ENCODE measurements around the gene SEPTIN12.
A peak's percentile ranks its signal among the peaks of the same experiment; 100 is the strongest.

DNA sequence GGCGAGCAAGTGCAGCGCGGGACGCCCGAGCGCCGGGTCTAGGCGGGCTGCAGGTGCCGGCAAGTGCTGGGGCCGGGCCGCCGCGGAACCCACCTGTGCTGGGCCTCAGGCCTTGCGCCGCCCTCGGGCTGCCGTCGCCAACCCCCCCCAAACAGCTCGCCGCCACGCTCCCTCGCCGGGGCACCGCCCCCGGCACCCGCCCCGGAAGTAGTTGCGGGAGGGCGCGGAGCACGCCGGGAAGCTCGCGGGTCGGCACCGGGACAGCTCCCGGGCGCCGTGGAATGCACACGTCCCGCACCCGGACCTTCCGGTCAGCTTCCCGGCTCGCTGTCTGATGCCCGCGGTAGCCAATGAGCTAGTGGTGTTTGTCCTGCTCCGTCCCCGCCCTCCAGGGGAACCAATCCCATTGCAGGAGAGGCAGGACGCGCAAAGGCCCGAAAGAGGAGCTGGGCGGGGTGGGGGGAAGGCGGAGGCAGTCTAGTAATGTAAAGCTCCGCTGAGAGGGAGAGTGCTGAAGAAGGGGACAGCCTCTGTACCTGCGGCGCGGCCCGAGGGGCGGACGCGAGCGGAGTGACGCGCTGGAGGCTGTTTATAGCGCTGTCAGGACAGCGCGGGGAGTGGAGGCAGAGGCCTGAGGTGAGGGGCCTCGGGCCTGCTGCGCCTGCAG, 53.9 kb downstream of the SEPTIN12 start, which contains the start of the genes ANKS3 and DNAAF8:
- TF ChIP-seq REST (IDR thresholded peaks at IDR 0.05; ENCODE audit: low read depth) (peak; percentile 53), TCF12 (IDR thresholded peaks at IDR 0.05; ENCODE audit: low read depth) (peak; percentile 68), EGR1 (IDR thresholded peaks at IDR 0.05) (no peak), YY1 (IDR thresholded peaks at IDR 0.05; ENCODE audit: low read depth) (no peak; the same call in 1 of the 2 replicates), NFIC (IDR thresholded peaks at IDR 0.05) (no peak), TAF1 (IDR thresholded peaks at IDR 0.05; ENCODE audit: low read depth) (peak; percentile 49), RAD21 (IDR thresholded peaks at IDR 0.05; ENCODE audit: low read depth) (no peak), CREB1 (IDR thresholded peaks at IDR 0.05; ENCODE audit: low read depth) (no peak), EP300 (IDR thresholded peaks at IDR 0.05; ENCODE audit: borderline replicate concordance) (no peak), TEAD4 (IDR thresholded peaks at IDR 0.05) (peak; percentile 76), MAX (IDR thresholded peaks at IDR 0.05) (peak; percentile 72; the same call in 1 of the 2 replicates), FOXM1 (IDR thresholded peaks at IDR 0.05; ENCODE audit: borderline replicate concordance, low read depth) (no peak)
